Heart left ventricle (tissue), 16 donors: Measurements from ENCODE around the gene PHF1. TPM values are rescaled to one million over a fixed set of nuclear protein-coding genes. Genes with fewer than 3 reads are reported as not detected.

Experiments used
- ATAC-seq, 4 donors: fragments of 200-7000 bp; cut with Tn5 transposase; one replicate each; pipeline ENCODE4 v1.9.1; 2020 to 2022; ENCODE audit warnings: moderate library complexity in 4 of 4, mild to moderate bottlenecking in 3 of 4, moderate number of reproducible peaks in 1 of 4
- DNase-seq, 5 donors: peaks; one replicate each; pipeline ENCODE4 v3.0.0-alpha.2; 2020
- H3K27ac ChIP-seq, 12 donors: fragments of 200-600 bp; sonication (generic) in 4 of 12; one replicate each; pipeline versions ENCODE4 v1.5.0 to v1.8.0; 2016 to 2022; ENCODE audit warnings: mild to moderate bottlenecking in 2 of 12
- H3K27me3 ChIP-seq, 9 donors: fragments of 200-600 bp; sonication (generic) in 2 of 9; one replicate each; pipeline versions ENCODE4 v1.5.1 to v1.8.0; 2016 to 2022; ENCODE audit warnings: mild to moderate bottlenecking in 3 of 9
- H3K36me3 ChIP-seq, 9 donors: fragments of 200-600 bp; sonication (generic) in 2 of 9; one replicate each; pipeline versions ENCODE4 v1.5.0 to v1.8.0; 2018 to 2022; ENCODE audit warnings: mild to moderate bottlenecking in 2 of 9
- H3K4me1 ChIP-seq, 12 donors: fragments of 200-600 bp; sonication (generic) in 4 of 12; one replicate each; pipeline versions ENCODE4 v1.5.0 to v1.8.0; 2016 to 2022; ENCODE audit warnings: mild to moderate bottlenecking in 3 of 12
- H3K4me3 ChIP-seq, 12 donors: fragments of 200-600 bp; sonication (generic) in 4 of 12; one replicate each; pipeline versions ENCODE4 v1.5.0 to v1.8.0; 2017 to 2022; ENCODE audit warnings: mild to moderate bottlenecking in 9 of 12, moderate library complexity in 4 of 12
- H3K9me3 ChIP-seq, 12 donors: fragments of 200-600 bp; sonication (generic) in 4 of 12; one replicate each; pipeline versions ENCODE4 v1.5.0 to v1.8.0; 2016 to 2022; ENCODE audit warnings: mild to moderate bottlenecking in 1 of 12
- CTCF ChIP-seq, 12 donors: fragments of 200-600 bp; sonication (generic) in 4 of 12; IDR thresholded peaks; one replicate each; pipeline versions ENCODE4 v1.5.0 to v1.8.0; 2018 to 2022; ENCODE audit warnings: antibody characterized with exemption in 12 of 12, mild to moderate bottlenecking in 5 of 12
- POLR2A ChIP-seq, 2 donors: fragments of 450-650 bp; IDR thresholded peaks; one replicate each; pipeline ENCODE4 v1.6.1; 2017; ENCODE audit warnings: antibody characterized with exemption in 2 of 2, mild to moderate bottlenecking in 2 of 2, moderate library complexity in 2 of 2
- WGBS, 4 donors: extraction: QIAGEN DNeasy Blood & Tissue Kit in 2 of 4; methylation state at CpG; one replicate each; pipeline versions ENCODE4 v1.1.5 to v1.1.7; 2013 to 2018; 5-methylcytosine and 5-hydroxymethylcytosine counted together
- intact Hi-C, 10 donors: fragments of 100-400 bp; cut with DNase I; formaldehyde crosslinking; loops; one replicate each; pipeline versions ENCODE4 v1.11.1 to v1.14.2; 2022
- polyA plus RNA-seq, 2 donors: library from polyadenylated mRNA; stranded (reverse); fragments of 200-250 nt; gene quantifications; one replicate each; pipeline ENCODE4 v1.2.3, GENCODE V29; 2013
- total RNA-seq, 9 donors: library from RNA; depleted of rRNA in 2 of 9; stranded (reverse); fragments of >200 nt in 2 of 9; fragmentation: NEBNext Ultra II Directional in 3 of 9; extraction: Animal tissue kit (Norgen Biotek cat#: 25700) in 3 of 9; gene quantifications; one replicate each; pipeline versions ENCODE4 v1.1.0 to v1.2.4, GENCODE V29; 2016 to 2023
- donor health status: ischemic (EF 13 %, LVEDD 7.1; RV severe dilation, severe dysfunction).
- donor health status: healthy with polysubstance abuse.
- donor health status: DM: no; HTN: yes; CAD: no.
- donor health status: DM: no; HTN: no; CAD: no.
- donor health status: ischemic (EF 25% LVEDD 6.9; RV normal size, moderate dysfunction).
- donor health status: ischemic (EF 25% LVEDD 5.7; RV mildly dilated, moderate dysfunction).
- donor health status: healthy.
- donor health status: DM: yes; HTN: yes; CAD: no.
- donor health status: ischemic (EF 35%, LVEDD 5.7; RV mildly dilated, moderate dysfunction).
- donor health status: nonischemic (EF 11% LVEDD 7.7; RV severe dilation, severe dysfunction).
- donor health status: DM: yes; HTN: yes; CAD: no.
- donor health status: PGD.
- donor health status: ischemic (EF 29% LVEDD 5.4; RV normal size, mild dysfunction).
- donor health status: nonischemic (EF 23%, LVEDD 6.1; RV moderate dilation, normal function).

PHF1 gene
- total and polyA plus RNA-seq, 11 donors, result 43.0 to 82.1 (median 50.0) TPM

GRCh38 chr6:33437666-33438065, 26.9 kb downstream of the PHF1 start:
- peaks cover 0 to 19% (median 6%) of the 10 kb centered on the region in 12 donors for H3K4me1 ChIP-seq
- no peak for ATAC-seq
- no peak overlapping the region for H3K27ac ChIP-seq
- no peaks in the 10 kb centered on the region for H3K9me3 ChIP-seq
- WGBS, 4 donors, result 93 to 96% (median 95%) methylated on average over 16 to 18 of the region's 18 CpGs
- TF ChIP-seq CTCF (IDR thresholded peaks at IDR 0.05) (no peak), POLR2A (IDR thresholded peaks at IDR 0.05) (no peak)
- intact Hi-C loops, result no loop called here
- H3K36me3 ChIP-seq, result peaks cover 0 to 61% (median 48%) of the 10 kb centered on the region in 9 donors
- H3K4me3 ChIP-seq, result no peak overlapping the region
- peak in 1 of 5 donors; percentile 9 for DNase-seq
- no peaks in the 10 kb centered on the region for H3K27me3 ChIP-seq

- Histone ChIP-seq H3K4me3 (no peak overlapping the region), H3K27ac (no peak overlapping the region), H3K36me3 (peaks cover 0 to 74% (median 57%) of the 10 kb centered on the region in 9 donors), H3K27me3 (no peaks in the 10 kb centered on the region), H3K9me3 (no peaks in the 10 kb centered on the region), H3K4me1 (peaks cover 0 to 10% (median 3%) of the 10 kb centered on the region in 12 donors)
- intact Hi-C loops, result no loop called here
- DNase-seq, result no peak
- ATAC-seq, result no peak
- no peak for TF ChIP-seq POLR2A (IDR thresholded peaks at IDR 0.05)
- no peak for TF ChIP-seq CTCF (IDR thresholded peaks at IDR 0.05)
- 95 to 99% (median 96%) methylated on average over 3 of the region's 3 CpGs for WGBS, 4 donors
Measured at GRCh38 chr6:33438978-33439594, 28.3 kb downstream of the PHF1 start.

- TF ChIP-seq CTCF (IDR thresholded peaks at IDR 0.05) (no peak), POLR2A (IDR thresholded peaks at IDR 0.05) (no peak)
- H3K4me1 ChIP-seq, result peaks cover 0 to 15% (median 0%) of the 10 kb centered on the region in 12 donors
- intact Hi-C loops, result no loop called here
- H3K9me3 ChIP-seq, result no peaks in the 10 kb centered on the region
- no peak overlapping the region for H3K27ac ChIP-seq
- no peak overlapping the region for H3K4me3 ChIP-seq
- H3K36me3 ChIP-seq, result peaks cover 0 to 83% (median 67%) of the 10 kb centered on the region in 9 donors
- 74 to 81% (median 78%) methylated on average over 9 of the region's 9 CpGs for WGBS, 4 donors
- DNase-seq (no peak), ATAC-seq (no peak)
- H3K27me3 ChIP-seq, result no peaks in the 10 kb centered on the region
Measured at GRCh38 chr6:33439956-33440648, 29.3 kb downstream of the PHF1 start.

- no peak overlapping the region for H3K4me3 ChIP-seq
- intact Hi-C loops, result no loop called here
- H3K27me3 ChIP-seq, result no peaks in the 10 kb centered on the region
- no peak for TF ChIP-seq CTCF (IDR thresholded peaks at IDR 0.05)
- TF ChIP-seq POLR2A (IDR thresholded peaks at IDR 0.05), result no peak
- no peaks in the 10 kb centered on the region for H3K9me3 ChIP-seq
- no peak overlapping the region for H3K27ac ChIP-seq
- peaks cover 0 to 20% (median 0%) of the 10 kb centered on the region in 12 donors for H3K4me1 ChIP-seq
- DNase-seq (no peak), ATAC-seq (no peak)
- H3K36me3 ChIP-seq, result peaks cover 0 to 83% (median 64%) of the 10 kb centered on the region in 9 donors
- 76 to 82% (median 79%) methylated on average over 19 of the region's 19 CpGs for WGBS, 4 donors
Measured at GRCh38 chr6:33440649-33441309, 30.0 kb downstream of the PHF1 start.
